ENCODE data around the gene OR6B3. TPM values are rescaled to one million over a fixed set of nuclear protein-coding genes. Genes with fewer than 3 reads are reported as not detected.

The OR6B3 gene
- total and polyA plus RNA-seq, 7 donors, result not detected

- Histone ChIP-seq H3K27ac (no peak overlapping the region), H3K36me3 (no peaks in the 10 kb centered on the region), H3K4me3 (no peak overlapping the region), H3K9me3 (no peaks in the 10 kb centered on the region), H3K27me3 (peaks cover 0 to 59% (median 31%) of the 10 kb centered on the region in 3 donors), H3K4me1 (no peaks in the 10 kb centered on the region)
- DNase-seq, result no peak
- intact Hi-C loops (cut with DNase I), result no loop called here
- WGBS, 2 donors, result 82 to 84% methylated on average over 11 of the region's 11 CpGs
- no peak for TF ChIP-seq POLR2A (IDR thresholded peaks at IDR 0.05)
- TF ChIP-seq EP300 (IDR thresholded peaks at IDR 0.05), result no peak
- TF ChIP-seq CTCF (IDR thresholded peaks at IDR 0.05), result no peak
- no peak for TF ChIP-seq POLR2AphosphoS5 (IDR thresholded peaks at IDR 0.05)
Measured at GRCh38 chr2:240056678-240057077, 3.4 kb upstream of the OR6B3 start.

- H3K4me1 ChIP-seq, result no peaks in the 10 kb centered on the region
- intact Hi-C loops (cut with DNase I), result no loop called here
- DNase-seq, result no peak
- no peak overlapping the region for H3K4me3 ChIP-seq
- 23 to 45% methylated on average over 13 of the region's 13 CpGs for WGBS, 2 donors
- TF ChIP-seq CTCF (IDR thresholded peaks at IDR 0.05) (no peak), EP300 (IDR thresholded peaks at IDR 0.05) (no peak), POLR2A (IDR thresholded peaks at IDR 0.05) (no peak), POLR2AphosphoS5 (IDR thresholded peaks at IDR 0.05) (no peak)
- H3K27ac ChIP-seq, result no peak overlapping the region
- H3K27me3 ChIP-seq, result peaks cover 0 to 71% (median 31%) of the 10 kb centered on the region in 3 donors
- H3K9me3 ChIP-seq, result no peaks in the 10 kb centered on the region
- H3K36me3 ChIP-seq, result no peaks in the 10 kb centered on the region
Measured at GRCh38 chr2:240055177-240055917, 2.0 kb upstream of the OR6B3 start.

GRCh38 chr2:240052524-240052923 lies 797 bp downstream of the OR6B3 start:
- intact Hi-C loops (cut with DNase I), result no loop called here

GRCh38 chr2:240051697-240052096 lies 1.6 kb downstream of the OR6B3 start:
- 77 to 82% methylated on average over 4 of the region's 4 CpGs for WGBS, 2 donors
- H3K36me3 ChIP-seq, result no peaks in the 10 kb centered on the region
- TF ChIP-seq POLR2AphosphoS5 (IDR thresholded peaks at IDR 0.05) (no peak), EP300 (IDR thresholded peaks at IDR 0.05) (no peak), CTCF (IDR thresholded peaks at IDR 0.05) (no peak), POLR2A (IDR thresholded peaks at IDR 0.05) (no peak)
- H3K27ac ChIP-seq, result no peak overlapping the region
- no peaks in the 10 kb centered on the region for H3K9me3 ChIP-seq
- peaks cover 0 to 78% (median 38%) of the 10 kb centered on the region in 3 donors for H3K27me3 ChIP-seq
- H3K4me3 ChIP-seq, result no peak overlapping the region
- H3K4me1 ChIP-seq, result no peaks in the 10 kb centered on the region
- no peak for DNase-seq
- intact Hi-C loops (cut with DNase I), result no loop called here

More at GRCh38 chr2:240052524-240052923, 797 bp downstream of the OR6B3 start:
- Histone ChIP-seq H3K27ac (no peak overlapping the region), H3K36me3 (no peaks in the 10 kb centered on the region), H3K9me3 (no peaks in the 10 kb centered on the region), H3K27me3 (peaks cover 0 to 86% (median 41%) of the 10 kb centered on the region in 3 donors), H3K4me3 (no peak overlapping the region), H3K4me1 (no peaks in the 10 kb centered on the region)
- TF ChIP-seq POLR2A (IDR thresholded peaks at IDR 0.05) (no peak), POLR2AphosphoS5 (IDR thresholded peaks at IDR 0.05) (no peak), EP300 (IDR thresholded peaks at IDR 0.05) (no peak), CTCF (IDR thresholded peaks at IDR 0.05) (no peak)
- WGBS, 2 donors, result 82% methylated on average over 12 of the region's 12 CpGs
- DNase-seq, result no peak
